ENCODE results near the gene MED16.

GRCh38 chr19:927351-927779 lies 34.4 kb upstream of the MED16 start:
- TF ChIP-seq, protein P1, sequence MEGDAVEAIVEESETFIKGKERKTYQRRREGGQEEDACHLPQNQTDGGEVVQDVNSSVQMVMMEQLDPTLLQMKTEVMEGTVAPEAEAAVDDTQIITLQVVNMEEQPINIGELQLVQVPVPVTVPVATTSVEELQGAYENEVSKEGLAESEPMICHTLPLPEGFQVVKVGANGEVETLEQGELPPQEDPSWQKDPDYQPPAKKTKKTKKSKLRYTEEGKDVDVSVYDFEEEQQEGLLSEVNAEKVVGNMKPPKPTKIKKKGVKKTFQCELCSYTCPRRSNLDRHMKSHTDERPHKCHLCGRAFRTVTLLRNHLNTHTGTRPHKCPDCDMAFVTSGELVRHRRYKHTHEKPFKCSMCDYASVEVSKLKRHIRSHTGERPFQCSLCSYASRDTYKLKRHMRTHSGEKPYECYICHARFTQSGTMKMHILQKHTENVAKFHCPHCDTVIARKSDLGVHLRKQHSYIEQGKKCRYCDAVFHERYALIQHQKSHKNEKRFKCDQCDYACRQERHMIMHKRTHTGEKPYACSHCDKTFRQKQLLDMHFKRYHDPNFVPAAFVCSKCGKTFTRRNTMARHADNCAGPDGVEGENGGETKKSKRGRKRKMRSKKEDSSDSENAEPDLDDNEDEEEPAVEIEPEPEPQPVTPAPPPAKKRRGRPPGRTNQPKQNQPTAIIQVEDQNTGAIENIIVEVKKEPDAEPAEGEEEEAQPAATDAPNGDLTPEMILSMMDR (IDR thresholded peaks at IDR 0.05; ENCODE audit: low read length) = no peak
- no peak for TF ChIP-seq EZH2 (IDR thresholded peaks at IDR 0.05; ENCODE audit: borderline replicate concordance, low read length)
